Ovary (tissue), 9 donors: Measurements from ENCODE around the gene BRI3. TPM values are rescaled to one million over a fixed set of nuclear protein-coding genes. Genes with fewer than 3 reads are reported as not detected.

Source experiments
- DNase-seq, 5 donors: peaks; one replicate each; pipeline ENCODE4 v3.0.0-alpha.2; 2019 to 2020
- H3K27ac ChIP-seq, 2 donors: fragments of 200-600 bp; one replicate each; pipeline versions ENCODE4 v1.5.1 to v1.8.0; 2019 to 2022
- H3K27me3 ChIP-seq: fragments of 200-600 bp; one replicate; pipeline ENCODE4 v1.8.0; 2022
- H3K36me3 ChIP-seq: fragments of 200-600 bp; sonication (generic); one replicate; pipeline ENCODE4 v1.5.1; 2019
- H3K4me1 ChIP-seq: one replicate; pipeline ENCODE4 v1.8.1; 2013; ENCODE audit warnings: mild to moderate bottlenecking, moderate library complexity; ENCODE audit not compliant: insufficient read depth
- H3K4me3 ChIP-seq: fragments of 200-600 bp; sonication (generic); one replicate; pipeline ENCODE4 v1.5.1; 2017
- H3K9me3 ChIP-seq, 2 donors: fragments of 200-600 bp in 1 of 2; sonication (generic) in 1 of 2; one replicate each; pipeline versions ENCODE4 v1.5.1 to v1.8.1; 2013 to 2019; ENCODE audit warnings: mild to moderate bottlenecking in 1 of 2, moderate library complexity in 1 of 2
- CTCF ChIP-seq, 3 donors: fragments of 450-650 bp in 2 of 3; fragments of 200-600 bp in 1 of 3; IDR thresholded peaks; one replicate each; pipeline versions ENCODE4 v1.5.1 to v1.8.0; 2016 to 2022; ENCODE audit warnings: antibody characterized with exemption in 3 of 3, mild to moderate bottlenecking in 1 of 3
- EP300 ChIP-seq: sonication (generic); formaldehyde crosslinking; IDR thresholded peaks from one replicate; pipeline ENCODE4 v1.6.1; 2017; ENCODE audit warnings: antibody characterized with exemption
- POLR2A ChIP-seq: fragments of 450-650 bp; IDR thresholded peaks from one replicate; pipeline ENCODE4 v1.6.1; 2017; ENCODE audit warnings: antibody characterized with exemption, mild to moderate bottlenecking, moderate library complexity
- whole genome bisulfite sequencing, 3 donors: extraction: QIAGEN DNeasy Blood & Tissue Kit in 1 of 3; methylation state at CpG; one replicate each; pipeline versions ENCODE4 v1.1.5 to v1.1.7; 2013 to 2017; 5-methylcytosine and 5-hydroxymethylcytosine counted together
- intact Hi-C, 4 donors: fragments of 100-400 bp; cut with DNase I; formaldehyde crosslinking; loops; one replicate each; pipeline versions ENCODE4 v1.11.0 to v1.15.1; 2022 to 2023
- polyA plus RNA-seq, 2 donors: library from polyadenylated mRNA; stranded (reverse); fragments of 200-250 nt in 1 of 2; fragments of 350-450 nt in 1 of 2; fragmentation: Illumina TruSeq in 1 of 2; extraction: RNeasy Lipid Tissue Mini Kit (QIAGEN cat#74804) in 1 of 2; gene quantifications; one replicate each; pipeline ENCODE4 v1.2.3, GENCODE V29; 2013 to 2014
- total RNA-seq, 7 donors: library from RNA; depleted of rRNA in 2 of 7; stranded (reverse); fragments of >200 nt in 2 of 7; fragmentation: NEBNext Ultra II Directional in 3 of 7; extraction: Animal tissue kit (Norgen Biotek cat#: 25700) in 3 of 7; gene quantifications; one replicate each; pipeline versions ENCODE4 v1.1.0 to v1.2.4, GENCODE V29; 2016 to 2023
- donor health status: DM: no; HTN: no; CAD: no; lungs with moderate emphysema.
- donor health status: DM: no; HTN: no; CAD: no.
- donor health status: Bipolar disorder and iron deficiency.
- donor health status: DM: yes; HTN: yes; CAD: no.
- donor health status: DM: no; HTN: no; CAD: no.
- donor health status: DM: yes; HTN: yes; CAD: no.

The BRI3 gene
- total and polyA plus RNA-seq, 9 donors = 19.9 to 161 (median 133) TPM

- TF ChIP-seq POLR2A (no peak), CTCF (IDR thresholded peaks at IDR 0.05) (no peak)
- Histone ChIP-seq H3K9me3 (no peaks in the 10 kb centered on the region), H3K4me1 (peaks cover 4% of the 10 kb centered on the region), H3K36me3 (no peaks in the 10 kb centered on the region), H3K27me3 (no peaks in the 10 kb centered on the region), H3K27ac (no peak overlapping the region), H3K4me3 (no peak overlapping the region)
- WGBS, 3 donors = 81 to 86% (median 83%) methylated on average over 7 of the region's 7 CpGs
- no peak for DNase-seq
- intact Hi-C loops = no loop called here
Measured at GRCh38 chr7:98291717-98292116, 10.2 kb downstream of the BRI3 start.

- no peak for DNase-seq
- Histone ChIP-seq H3K4me3 (no peak overlapping the region), H3K27ac (no peak overlapping the region), H3K4me1 (peaks cover under 1% of the 10 kb centered on the region), H3K27me3 (no peaks in the 10 kb centered on the region), H3K36me3 (no peaks in the 10 kb centered on the region), H3K9me3 (no peaks in the 10 kb centered on the region)
- 77 to 80% (median 80%) methylated on average over 17 of the region's 17 CpGs for WGBS, 3 donors
- no peak for TF ChIP-seq CTCF (IDR thresholded peaks at IDR 0.05)
- TF ChIP-seq POLR2A = no peak
- no peak for TF ChIP-seq EP300
- intact Hi-C loops = no loop called here
Measured at GRCh38 chr7:98293265-98293664, 11.8 kb downstream of the BRI3 start.

- TF ChIP-seq POLR2A (no peak), EP300 (no peak), CTCF (IDR thresholded peaks at IDR 0.05) (no peak)
- 82 to 89% (median 85%) methylated on average over 13 of the region's 13 CpGs for WGBS, 3 donors
- intact Hi-C loops = no loop called here
Measured at GRCh38 chr7:98293746-98294145, 12.3 kb downstream of the BRI3 start.

GRCh38 chr7:98294326-98294725 lies 12.8 kb downstream of the BRI3 start:
- no peak for DNase-seq
- intact Hi-C loops = no loop called here
- no peaks in the 10 kb centered on the region for H3K36me3 ChIP-seq

More at GRCh38 chr7:98293746-98294145, 12.3 kb downstream of the BRI3 start:
- H3K36me3 ChIP-seq = no peaks in the 10 kb centered on the region
- no peak overlapping the region for H3K27ac ChIP-seq
- no peak for DNase-seq
- no peaks in the 10 kb centered on the region for H3K27me3 ChIP-seq
- H3K4me1 ChIP-seq = no peaks in the 10 kb centered on the region
- H3K4me3 ChIP-seq = no peak overlapping the region
- no peaks in the 10 kb centered on the region for H3K9me3 ChIP-seq

More at GRCh38 chr7:98294326-98294725, 12.8 kb downstream of the BRI3 start:
- no peak overlapping the region for H3K27ac ChIP-seq
- H3K9me3 ChIP-seq = no peaks in the 10 kb centered on the region
- 83 to 86% (median 85%) methylated on average over 15 of the region's 15 CpGs for WGBS, 3 donors
- no peak overlapping the region for H3K4me3 ChIP-seq
- H3K27me3 ChIP-seq = no peaks in the 10 kb centered on the region
- no peaks in the 10 kb centered on the region for H3K4me1 ChIP-seq
- TF ChIP-seq EP300 (no peak), POLR2A (no peak), CTCF (IDR thresholded peaks at IDR 0.05) (no peak)
